ENCODE results near the gene PRRC2C.

The PRRC2C gene

GRCh38 chr1:171637928-171638576 is 152.7 kb downstream of the PRRC2C start:
- DNase-seq (ENCODE audit: low spot score) = no peak

DNA sequence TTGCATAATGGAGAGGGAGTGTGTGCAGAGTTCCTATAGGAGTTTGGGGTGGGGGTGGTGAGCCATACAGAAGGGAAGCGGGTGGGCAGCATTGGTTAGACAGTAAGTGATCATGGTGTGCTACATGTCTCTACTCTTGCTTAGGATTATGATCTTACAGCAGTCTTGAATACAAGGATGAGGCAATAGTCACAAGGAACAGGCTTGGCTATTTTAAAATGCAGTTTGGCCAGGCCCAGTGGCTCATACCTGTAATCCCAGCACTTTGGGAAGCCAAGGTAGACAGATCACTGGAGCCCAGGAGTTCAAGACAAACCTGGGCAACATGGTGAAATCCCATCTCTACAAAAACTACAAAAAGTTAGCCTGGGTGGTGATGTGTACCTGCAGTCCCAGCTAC is 154.9 kb downstream of the PRRC2C start:
- DNase-seq (ENCODE audit: low spot score) = no peak

- DNase-seq (ENCODE audit: low spot score) = no peak
These were observed 155.9 kb downstream of the PRRC2C start for GRCh38 chr1:171641076-171641864.

DNA sequence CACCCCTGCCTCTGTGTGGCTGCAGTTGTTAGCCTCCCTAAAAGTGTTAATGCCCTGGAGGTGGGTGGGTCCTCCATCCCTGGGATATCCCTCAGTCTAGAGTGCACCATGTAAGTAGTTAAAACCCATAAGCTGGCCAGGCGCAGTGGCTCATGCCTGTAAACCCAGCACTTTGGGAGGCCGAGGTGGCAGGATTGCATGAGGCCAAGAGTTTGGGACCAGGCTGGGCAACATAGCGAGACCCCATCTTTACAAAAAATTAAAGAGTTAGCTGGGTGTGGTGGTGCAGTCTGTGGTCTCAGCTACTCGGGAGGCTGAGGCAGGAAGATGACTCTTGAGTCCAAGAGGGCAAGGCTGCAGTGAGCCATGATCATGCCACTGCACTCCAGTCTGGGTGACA is 156.9 kb downstream of the PRRC2C start:
- DNase-seq (ENCODE audit: low spot score) = no peak

Measured in ecto neural progenitor cell (in vitro differentiated cells).